ENCODE data around the gene ZNF324. TPM values are rescaled to one million over a fixed set of nuclear protein-coding genes. Genes with fewer than 3 reads are reported as not detected.

Gene ZNF324
- total RNA-seq, 1 experiment from 2014 or later = 12.7 TPM

DNA sequence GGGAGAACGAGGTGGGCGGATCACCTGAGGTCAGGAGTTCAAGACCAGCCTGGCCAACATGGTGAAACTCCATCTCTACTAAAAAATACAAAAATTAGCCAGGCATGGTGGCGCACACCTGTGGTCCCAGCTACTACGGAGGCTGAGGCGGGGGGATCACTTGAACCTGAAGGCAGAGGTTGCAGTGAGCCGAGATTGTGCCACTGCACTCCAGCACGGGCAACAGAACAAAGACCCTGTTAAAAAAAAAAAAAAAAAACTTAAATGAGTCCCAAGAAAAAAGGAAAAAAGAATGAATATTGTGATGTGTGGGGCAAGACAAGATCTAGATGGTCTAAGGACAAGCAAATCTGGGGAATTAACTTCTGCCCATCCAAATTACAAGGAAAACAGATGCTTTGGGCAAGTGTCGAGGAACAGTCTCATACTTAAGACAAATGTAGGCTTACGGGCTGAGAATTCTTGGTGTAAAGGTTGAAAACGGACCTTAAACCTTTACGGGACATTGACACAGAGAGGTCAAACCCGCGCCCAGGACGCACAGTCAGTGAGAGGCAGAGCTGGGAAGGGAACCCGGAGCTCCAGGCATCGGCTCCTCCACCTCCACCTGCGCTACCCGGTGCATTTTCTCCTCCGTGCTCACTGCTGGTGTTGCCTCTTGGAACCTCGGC lies 656 bp upstream of the ZNF324 start:
- peaks cover 13 to 17% of the 10 kb centered on the region in 2 experiments for H3K4me1 Mint-ChIP-seq
- peaks cover 0 to 7% (median 2%) of the 10 kb centered on the region in 3 experiments; a peak in 3 of 7 replicates for H3K36me3 Mint-ChIP-seq (ENCODE audit: insufficient read depth in 1 of 3, low read depth in 3 of 3)
- no peak overlapping the region for H4K5ac ChIP-seq (ENCODE audit: insufficient read length, low read depth, low read length)
- H3K23me2 ChIP-seq (ENCODE audit: insufficient read length, low read depth, low read length, poor library complexity, severe bottlenecking) = no peaks in the 10 kb centered on the region
- no peak overlapping the region for H3K18ac ChIP-seq (ENCODE audit: insufficient read length, low read depth, low read length)
- no peak overlapping the region for H3K14ac ChIP-seq (ENCODE audit: insufficient read depth, low read length)
- peak overlapping the region; percentile 70 for H2AFZ ChIP-seq (ENCODE audit: low read length)
- H2BK15ac ChIP-seq (ENCODE audit: low read depth, low read length) = no peak overlapping the region
- H2BK5ac ChIP-seq (ENCODE audit: insufficient read length, low read length) = no peak overlapping the region
- H3K9ac ChIP-seq (ENCODE audit: extremely low read depth, insufficient read length, low read length) = no peak overlapping the region
- no peak overlapping the region for H3K56ac ChIP-seq (ENCODE audit: insufficient read length, low read depth, low read length)
- no peak overlapping the region for H2AK5ac ChIP-seq (ENCODE audit: insufficient read length, low read length)
- TF ChIP-seq, protein P1, sequence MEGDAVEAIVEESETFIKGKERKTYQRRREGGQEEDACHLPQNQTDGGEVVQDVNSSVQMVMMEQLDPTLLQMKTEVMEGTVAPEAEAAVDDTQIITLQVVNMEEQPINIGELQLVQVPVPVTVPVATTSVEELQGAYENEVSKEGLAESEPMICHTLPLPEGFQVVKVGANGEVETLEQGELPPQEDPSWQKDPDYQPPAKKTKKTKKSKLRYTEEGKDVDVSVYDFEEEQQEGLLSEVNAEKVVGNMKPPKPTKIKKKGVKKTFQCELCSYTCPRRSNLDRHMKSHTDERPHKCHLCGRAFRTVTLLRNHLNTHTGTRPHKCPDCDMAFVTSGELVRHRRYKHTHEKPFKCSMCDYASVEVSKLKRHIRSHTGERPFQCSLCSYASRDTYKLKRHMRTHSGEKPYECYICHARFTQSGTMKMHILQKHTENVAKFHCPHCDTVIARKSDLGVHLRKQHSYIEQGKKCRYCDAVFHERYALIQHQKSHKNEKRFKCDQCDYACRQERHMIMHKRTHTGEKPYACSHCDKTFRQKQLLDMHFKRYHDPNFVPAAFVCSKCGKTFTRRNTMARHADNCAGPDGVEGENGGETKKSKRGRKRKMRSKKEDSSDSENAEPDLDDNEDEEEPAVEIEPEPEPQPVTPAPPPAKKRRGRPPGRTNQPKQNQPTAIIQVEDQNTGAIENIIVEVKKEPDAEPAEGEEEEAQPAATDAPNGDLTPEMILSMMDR (conservative IDR thresholded peaks at IDR 0.05) = no peak
- H2BK12ac ChIP-seq (ENCODE audit: insufficient read length, low read depth, low read length) = no peak overlapping the region
- no peaks in the 10 kb centered on the region for H4K20me1 ChIP-seq (ENCODE audit: control insufficient read depth, insufficient read depth, insufficient read length)
- H3K4me1 ChIP-seq (ENCODE audit: insufficient read depth, low read length) = no peaks in the 10 kb centered on the region
- no peak overlapping the region for H4K8ac ChIP-seq (replicated peaks; ENCODE audit: insufficient read length, low read depth, low read length)
- no peak overlapping the region for H2BK20ac ChIP-seq (ENCODE audit: low read depth, low read length, poor library complexity, severe bottlenecking)
- no peaks in the 10 kb centered on the region for H3K79me1 ChIP-seq (ENCODE audit: insufficient read depth, low read depth, low read length, poor library complexity, severe bottlenecking)
- no peaks in the 10 kb centered on the region; a peak in 1 of 5 replicates for H3K9me3 Mint-ChIP-seq
- peak overlapping the region; percentile 79 to 84 for H3K4me3 Mint-ChIP-seq
- H3K23ac ChIP-seq (ENCODE audit: insufficient read length, low read depth, low read length) = no peak overlapping the region
- H3K79me2 ChIP-seq (ENCODE audit: insufficient read depth, low read length) = no peaks in the 10 kb centered on the region
- no peak overlapping the region for H3K27ac Mint-ChIP-seq
- no peak overlapping the region for H3K27ac ChIP-seq (ENCODE audit: insufficient read length, low read depth, low read length)
- DNase-seq = no peak
- no peak overlapping the region for H3T11ph ChIP-seq (ENCODE audit: low read length)
- peaks cover 9% of the 10 kb centered on the region for H3K27me3 Mint-ChIP-seq (ENCODE audit: low read depth)
- no peak overlapping the region for H4K91ac ChIP-seq (ENCODE audit: insufficient read length, low read depth, low read length)
- H3K4ac ChIP-seq (ENCODE audit: low read depth, low read length) = no peak overlapping the region
- peak overlapping the region; percentile 73 for H3K4me2 ChIP-seq (ENCODE audit: insufficient read depth, insufficient read length, low read length)
- WGBS (ENCODE audit: extremely low coverage, insufficient read length, low lambda C conversion rate) = no CpG with 5 or more reads among the region's 20 CpGs
- H3K9me3 ChIP-seq (ENCODE audit: control insufficient read depth, low read depth, low read length) = no peaks in the 10 kb centered on the region
- H3K27me3 ChIP-seq (ENCODE audit: insufficient read depth, low read length) = no peaks in the 10 kb centered on the region
- no peak overlapping the region for H2BK120ac ChIP-seq (ENCODE audit: low read depth, low read length, poor library complexity, severe bottlenecking)

Measured in H9 (cell line).